Panc1 (cell line): ENCODE measurements around the gene AFG1L.

Source experiments
- CTCF ChIP-seq: fragments of 450-650 bp; IDR thresholded peaks from 2 replicates; pipeline ENCODE4 v1.5.1; 2017; ENCODE audit warnings: mild to moderate bottlenecking
- POLR2AphosphoS5 ChIP-seq: IDR thresholded peaks from 2 replicates; pipeline ENCODE4 v1.6.1; 2012; ENCODE audit warnings: mild to moderate bottlenecking, low read depth, low read length, moderate library complexity
- REST ChIP-seq, 2 experiments: IDR thresholded peaks; 2 replicates each; pipeline ENCODE4 v1.6.1; 2011 to 2012; ENCODE audit warnings: low read depth in 2 of 2, control low read depth in 1 of 2, low read length in 1 of 2, mild to moderate bottlenecking in 1 of 2, moderate library complexity in 1 of 2; ENCODE audit not compliant: insufficient read depth in 1 of 2

GRCh38 chr6:108451816-108452215 lies 157.0 kb downstream of the AFG1L start:
- TF ChIP-seq POLR2AphosphoS5: no peak
- no peak for TF ChIP-seq CTCF
- TF ChIP-seq REST (IDR thresholded peaks at IDR 0.05; ENCODE audit: insufficient read depth in 1 of 2, low read depth in 2 of 2, low read length in 1 of 2): no peak
